ENCODE data around the gene TARS3. TPM values are rescaled to one million over a fixed set of nuclear protein-coding genes. Genes with fewer than 3 reads are reported as not detected.

TARS3 gene
- total and polyA plus RNA-seq, 5 experiments from 2014 or later, result 7.2 to 37.6 (median 15.2) TPM

DNA sequence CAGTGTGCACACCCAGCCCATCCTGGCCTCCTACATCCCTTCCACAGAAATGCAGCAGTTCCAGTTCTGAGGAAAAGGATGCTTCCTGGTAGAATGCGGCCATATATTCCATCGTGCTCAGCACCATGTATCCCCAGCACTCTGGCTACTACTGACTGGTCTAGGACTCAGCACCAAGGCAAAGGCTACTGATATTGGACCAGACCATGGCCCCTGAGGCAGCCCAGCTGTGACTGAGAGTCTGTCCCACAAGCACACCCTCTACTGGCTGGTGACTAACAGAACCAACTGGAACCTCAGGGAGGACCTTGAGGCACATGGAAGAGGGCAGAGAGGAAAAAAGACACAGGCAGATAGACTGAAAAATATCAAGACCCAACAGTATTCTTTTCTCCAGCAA lies 30.0 kb downstream of the TARS3 start:
- ATAC-seq (no peak), DNase-seq (no peak)
- peaks cover 13 to 28% (median 22%) of the 10 kb centered on the region in 4 donors for H3K4me1 Mint-ChIP-seq
- no peak overlapping the region for H3K27ac Mint-ChIP-seq
- POLR2A ChIA-PET, result no interaction called here
- H3K9me3 Mint-ChIP-seq, result no peaks in the 10 kb centered on the region
- no peaks in the 10 kb centered on the region for H3K27me3 Mint-ChIP-seq
- H3K4me3 Mint-ChIP-seq, result no peak overlapping the region
- H3K36me3 Mint-ChIP-seq, result peaks cover 8 to 81% (median 43%) of the 10 kb centered on the region in 3 donors

GRCh38 chr15:101692801-101693598 lies 31.3 kb downstream of the TARS3 start:
- H3K4me3 Mint-ChIP-seq, result no peak overlapping the region
- no peak for ATAC-seq

GRCh38 chr15:101689901-101690300 lies 34.4 kb downstream of the TARS3 start:
- H3K4me1 Mint-ChIP-seq, result peaks cover 0 to 10% (median 6%) of the 10 kb centered on the region in 4 donors
- POLR2A ChIA-PET, result no interaction called here
- no peak overlapping the region for H3K4me3 Mint-ChIP-seq
- DNase-seq (no peak), ATAC-seq (no peak)
- no peaks in the 10 kb centered on the region for H3K9me3 Mint-ChIP-seq
- peaks cover 0 to 73% (median 22%) of the 10 kb centered on the region in 3 donors for H3K36me3 Mint-ChIP-seq
- H3K27me3 Mint-ChIP-seq, result no peaks in the 10 kb centered on the region
- no peak overlapping the region for H3K27ac Mint-ChIP-seq

More at GRCh38 chr15:101692801-101693598, 31.3 kb downstream of the TARS3 start:
- peaks cover 13 to 26% (median 21%) of the 10 kb centered on the region in 4 donors for H3K4me1 Mint-ChIP-seq
- POLR2A ChIA-PET, result no interaction called here
- peak overlapping the region in 2 of 10 donors; percentile 49 to 61 for H3K27ac Mint-ChIP-seq
- H3K9me3 Mint-ChIP-seq, result no peaks in the 10 kb centered on the region
- no peaks in the 10 kb centered on the region for H3K27me3 Mint-ChIP-seq
- DNase-seq, result no peak
- H3K36me3 Mint-ChIP-seq, result peaks cover 7 to 80% (median 34%) of the 10 kb centered on the region in 3 donors

DNA sequence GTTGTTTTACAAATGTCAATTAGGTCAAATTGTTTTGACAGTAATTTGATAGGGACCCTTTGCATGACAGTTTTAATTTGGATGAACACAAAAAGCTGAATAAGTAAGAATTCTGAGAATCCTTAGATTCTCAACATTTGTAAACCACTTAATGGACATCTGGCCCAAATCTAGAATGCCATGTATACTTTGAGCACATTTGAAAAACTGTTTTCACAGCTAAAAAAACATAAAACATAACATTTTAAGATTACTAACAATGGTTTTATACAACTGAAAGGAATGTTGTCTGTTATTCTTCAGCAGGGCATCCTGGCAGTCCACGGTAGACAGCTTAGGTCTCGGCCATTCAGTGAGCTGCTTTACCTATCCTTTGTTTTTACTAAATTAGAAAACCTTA lies 37.6 kb downstream of the TARS3 start:
- no peak overlapping the region for H3K4me3 Mint-ChIP-seq
- DNase-seq, result no peak
- no peak overlapping the region for H3K27ac Mint-ChIP-seq
- ATAC-seq, result no peak
- peaks cover 0 to 2% (median 0%) of the 10 kb centered on the region in 4 donors for H3K4me1 Mint-ChIP-seq
- H3K27me3 Mint-ChIP-seq, result no peaks in the 10 kb centered on the region
- no peaks in the 10 kb centered on the region for H3K9me3 Mint-ChIP-seq
- peaks cover 6 to 78% (median 20%) of the 10 kb centered on the region in 3 donors for H3K36me3 Mint-ChIP-seq
- POLR2A ChIA-PET, result interaction anchor here (0.6 kb wide), 1 partner anchor 14 kb away, joined by 3 read pairs; no protein-coding TSS in a partner anchor

- POLR2A ChIA-PET, result no interaction called here
- no peak overlapping the region for H3K4me3 Mint-ChIP-seq
Observed at GRCh38 chr15:101684877-101685276, 39.4 kb downstream of the TARS3 start.

DNA sequence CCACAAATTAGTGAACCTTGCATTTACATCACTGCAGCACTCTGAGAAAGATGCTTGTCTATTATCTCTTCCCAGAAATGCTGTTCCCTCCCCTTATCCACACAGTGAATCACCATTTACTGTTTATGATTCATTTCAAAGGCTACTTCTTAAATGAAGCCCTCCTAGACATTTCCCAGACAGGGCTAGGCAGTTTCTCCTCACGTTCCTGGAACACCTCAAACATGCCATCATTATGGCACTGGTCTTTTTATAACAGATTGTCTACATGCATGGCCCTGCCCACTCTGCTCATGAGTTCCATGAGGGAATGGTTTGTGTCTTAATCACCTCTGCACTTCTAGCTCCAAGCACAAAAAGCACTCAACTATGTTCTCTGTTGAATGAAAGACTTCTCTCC lies 39.9 kb downstream of the TARS3 start:
- H3K4me3 Mint-ChIP-seq, result no peak overlapping the region
- H3K36me3 Mint-ChIP-seq, result peaks cover 6 to 88% (median 35%) of the 10 kb centered on the region in 3 donors
- no peaks in the 10 kb centered on the region for H3K9me3 Mint-ChIP-seq
- no peak for DNase-seq
- no peak for ATAC-seq
- H3K4me1 Mint-ChIP-seq, result no peaks in the 10 kb centered on the region
- POLR2A ChIA-PET, result no interaction called here
- peak overlapping the region in 1 of 10 donors; percentile 35 for H3K27ac Mint-ChIP-seq
- no peaks in the 10 kb centered on the region for H3K27me3 Mint-ChIP-seq

More at GRCh38 chr15:101684877-101685276, 39.4 kb downstream of the TARS3 start:
- ATAC-seq (no peak), DNase-seq (no peak)
- no peaks in the 10 kb centered on the region for H3K9me3 Mint-ChIP-seq
- no peak overlapping the region for H3K27ac Mint-ChIP-seq
- peaks cover 6 to 86% (median 31%) of the 10 kb centered on the region in 3 donors for H3K36me3 Mint-ChIP-seq
- H3K27me3 Mint-ChIP-seq, result no peaks in the 10 kb centered on the region
- no peaks in the 10 kb centered on the region for H3K4me1 Mint-ChIP-seq

DNA sequence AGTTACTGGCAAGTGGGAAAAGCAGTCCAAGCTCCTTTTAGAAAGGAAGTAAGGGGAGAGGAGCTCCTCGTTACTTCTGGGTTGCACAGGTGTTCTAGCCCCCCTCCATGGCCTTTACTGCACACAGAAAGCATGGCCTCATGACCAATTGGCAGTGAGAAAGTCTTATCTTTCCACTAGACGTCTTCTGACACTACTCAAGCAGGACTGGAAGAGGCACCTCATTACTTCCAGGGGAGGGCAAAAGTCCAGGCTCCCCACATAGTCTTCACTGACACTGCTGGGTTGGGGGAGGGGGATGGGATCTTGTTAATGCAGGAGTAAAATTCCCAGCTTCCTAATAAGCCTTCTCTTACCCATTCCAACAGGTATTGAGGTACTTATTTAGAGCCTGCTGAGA lies 44.5 kb downstream of the TARS3 start:
- peak overlapping the region in 7 of 10 donors; percentile 6 to 70 (median 13) for H3K27ac Mint-ChIP-seq

GRCh38 chr15:101676921-101677329 lies 47.3 kb downstream of the TARS3 start:
- peaks cover 4 to 82% (median 61%) of the 10 kb centered on the region in 3 donors for H3K36me3 Mint-ChIP-seq
- POLR2A ChIA-PET, result no interaction called here
- no peak overlapping the region for H3K4me3 Mint-ChIP-seq
- H3K27ac Mint-ChIP-seq, result no peak overlapping the region
- no peaks in the 10 kb centered on the region for H3K27me3 Mint-ChIP-seq
- peaks cover 0 to 7% (median 2%) of the 10 kb centered on the region in 4 donors for H3K4me1 Mint-ChIP-seq
- H3K9me3 Mint-ChIP-seq, result no peaks in the 10 kb centered on the region
- DNase-seq (no peak), ATAC-seq (no peak)

More for the DNA sequence above, 44.5 kb downstream of the TARS3 start:
- POLR2A ChIA-PET, result no interaction called here
- DNase-seq (no peak), ATAC-seq (no peak)
- H3K27me3 Mint-ChIP-seq, result no peaks in the 10 kb centered on the region
- H3K4me1 Mint-ChIP-seq, result peaks cover 0 to 5% (median 1%) of the 10 kb centered on the region in 4 donors
- H3K9me3 Mint-ChIP-seq, result no peaks in the 10 kb centered on the region
- no peak overlapping the region for H3K4me3 Mint-ChIP-seq
- peaks cover 10 to 82% (median 47%) of the 10 kb centered on the region in 3 donors for H3K36me3 Mint-ChIP-seq

DNA sequence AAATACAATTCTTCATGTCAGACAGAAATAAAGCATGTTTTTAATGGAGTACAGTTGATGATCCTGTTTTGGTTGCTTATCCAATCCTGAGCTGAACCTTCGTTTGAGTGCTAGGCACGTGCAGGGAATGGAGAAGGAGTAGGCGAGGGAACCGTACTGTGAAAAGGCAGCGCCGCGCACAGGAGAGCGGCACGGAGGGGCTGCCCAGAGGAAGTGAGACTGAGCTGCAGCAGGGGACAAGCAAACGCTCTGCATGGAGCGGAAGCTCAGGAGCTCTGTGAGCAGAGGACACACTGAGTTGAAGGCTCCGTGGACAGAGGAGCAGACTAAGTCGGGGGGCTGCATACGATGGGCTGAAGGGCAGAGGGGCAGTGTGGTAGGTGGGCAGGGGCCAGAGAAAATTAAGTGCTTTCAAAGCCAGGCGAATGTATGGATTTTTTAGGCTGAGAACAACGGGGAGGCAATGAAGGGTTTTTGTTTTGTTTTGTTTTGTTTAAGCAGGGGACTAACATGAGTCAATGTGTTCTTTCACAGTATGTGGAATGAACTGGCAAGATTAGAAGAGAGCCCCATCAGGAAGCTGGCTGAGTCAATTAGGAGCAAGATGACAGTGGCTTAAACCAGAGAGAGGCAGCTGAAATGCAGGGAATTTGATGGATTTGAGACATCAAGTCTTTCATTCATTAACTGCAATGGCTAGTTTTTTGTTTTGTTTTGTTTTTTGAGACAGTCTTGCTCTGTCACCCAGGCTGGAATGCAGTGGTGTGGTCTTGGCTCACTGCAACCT lies 48.3 kb downstream of the TARS3 start:
- H3K36me3 Mint-ChIP-seq, result peaks cover 4 to 82% (median 56%) of the 10 kb centered on the region in 3 donors
- H3K27me3 Mint-ChIP-seq, result no peaks in the 10 kb centered on the region
- peak overlapping the region in 3 of 10 donors; percentile 23 to 79 (median 46) for H3K27ac Mint-ChIP-seq
- no peak for DNase-seq
- peak overlapping the region in 2 of 10 donors; percentile 34 to 59 for H3K4me3 Mint-ChIP-seq
- H3K9me3 Mint-ChIP-seq, result no peaks in the 10 kb centered on the region
- POLR2A ChIA-PET, result no interaction called here
- no peak for ATAC-seq
- H3K4me1 Mint-ChIP-seq, result peaks cover 0 to 7% (median 2%) of the 10 kb centered on the region in 4 donors

DNA sequence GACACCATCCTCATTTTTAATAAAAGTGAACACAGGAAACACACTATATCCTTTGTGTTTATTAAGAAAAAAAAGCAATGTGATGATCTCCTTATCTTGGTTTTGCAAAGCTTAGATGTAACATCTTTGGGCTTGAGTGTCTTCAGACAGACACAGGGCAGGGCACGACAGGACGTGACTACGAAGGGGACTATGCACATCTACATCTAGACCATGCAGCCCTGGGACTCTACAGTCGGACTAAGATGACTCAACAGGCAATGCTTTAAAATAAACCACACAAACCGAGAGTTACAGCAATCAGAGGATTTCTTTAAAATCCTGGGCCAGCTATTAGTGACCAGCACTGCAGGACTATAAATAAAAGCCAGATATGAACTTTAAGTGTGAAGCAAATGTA lies 49.3 kb downstream of the TARS3 start:
- peaks cover 9 to 82% (median 59%) of the 10 kb centered on the region in 3 donors for H3K36me3 Mint-ChIP-seq
- no peak overlapping the region for H3K27ac Mint-ChIP-seq
- POLR2A ChIA-PET, result no interaction called here
- H3K9me3 Mint-ChIP-seq, result no peaks in the 10 kb centered on the region
- peaks cover 0 to 9% (median 2%) of the 10 kb centered on the region in 4 donors for H3K4me1 Mint-ChIP-seq
- ATAC-seq (no peak), DNase-seq (no peak)
- no peak overlapping the region for H3K4me3 Mint-ChIP-seq
- H3K27me3 Mint-ChIP-seq, result no peaks in the 10 kb centered on the region

- peaks cover 0 to 7% (median 2%) of the 10 kb centered on the region in 4 donors for H3K4me1 Mint-ChIP-seq
- no peaks in the 10 kb centered on the region for H3K27me3 Mint-ChIP-seq
- peaks cover 14 to 85% (median 57%) of the 10 kb centered on the region in 3 donors for H3K36me3 Mint-ChIP-seq
- no peak for DNase-seq
- peaks cover 0 to 3% (median 0%) of the 10 kb centered on the region in 9 donors for H3K9me3 Mint-ChIP-seq
- H3K4me3 Mint-ChIP-seq, result no peak overlapping the region
- ATAC-seq, result no peak
- POLR2A ChIA-PET, result no interaction called here
- peak overlapping the region in 1 of 10 donors; percentile 30 for H3K27ac Mint-ChIP-seq
Observed at GRCh38 chr15:101672298-101672697, 52.0 kb downstream of the TARS3 start.

DNA sequence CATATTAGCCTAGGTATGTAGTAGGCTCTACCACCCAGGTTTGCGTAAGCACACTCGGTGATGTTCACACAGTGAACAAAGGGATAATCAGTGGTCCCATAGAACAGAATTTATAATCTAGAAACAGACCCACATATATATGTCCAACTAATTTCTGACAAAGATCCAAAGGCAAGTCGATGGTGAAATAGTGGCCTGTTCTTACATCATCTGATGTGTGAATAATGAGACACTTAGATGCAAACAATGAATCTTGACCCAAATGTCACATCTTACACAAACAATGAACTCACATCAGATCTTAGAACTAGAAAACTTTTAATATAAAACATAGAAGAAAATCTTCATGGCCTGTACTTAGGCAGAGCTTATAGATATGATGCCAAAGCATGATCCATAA lies 54.5 kb downstream of the TARS3 start:
- POLR2A ChIA-PET, result no interaction called here
- ATAC-seq (no peak), DNase-seq (no peak)
- Mint-ChIP-seq H3K4me1 (peaks cover 5 to 8% (median 5%) of the 10 kb centered on the region in 4 donors), H3K27me3 (no peaks in the 10 kb centered on the region), H3K4me3 (no peak overlapping the region), H3K36me3 (peaks cover 17 to 82% (median 53%) of the 10 kb centered on the region in 3 donors), H3K9me3 (peaks cover 0 to 3% (median 0%) of the 10 kb centered on the region in 9 donors), H3K27ac (no peak overlapping the region)

GRCh38 chr15:101667881-101668280 lies 56.4 kb downstream of the TARS3 start:
- DNase-seq, result no peak
- Mint-ChIP-seq H3K4me3 (no peak overlapping the region), H3K36me3 (peaks cover 17 to 74% (median 38%) of the 10 kb centered on the region in 3 donors), H3K9me3 (peaks cover 0 to 3% (median 0%) of the 10 kb centered on the region in 9 donors), H3K27ac (peak overlapping the region in 3 of 10 donors; percentile 22 to 43 (median 39)), H3K4me1 (peaks cover 4 to 10% (median 8%) of the 10 kb centered on the region in 4 donors), H3K27me3 (no peaks in the 10 kb centered on the region)
- no peak for ATAC-seq
- POLR2A ChIA-PET, result no interaction called here
